OCI-LY7 (cell line): ENCODE results near the gene PCK1. TPM values are rescaled to one million over a fixed set of nuclear protein-coding genes. Genes with fewer than 3 reads are reported as not detected.

Experiments
- BruUV-seq: library from RNA; stranded (reverse); fragments of 400-500 nt; replicated peaks from 2 replicates; lab custom pipeline; 2021; lab: Mats Ljungman, UMichigan
- CTCF ChIA-PET: fragments of 300-600 bp; sonication (Branson Sonifier 250); formaldehyde crosslinking; loops from one replicate; lab custom pipeline; 2022; ENCODE audit warnings: antibody characterized with exemption; ENCODE audit not compliant: unreplicated experiment; lab: Charles Lee
- POLR2A ChIA-PET: fragments of 300-600 bp; sonication (Branson Sonifier 250); formaldehyde crosslinking; loops from one replicate; lab custom pipeline; 2022; ENCODE audit warnings: antibody characterized with exemption; lab: Charles Lee
- DNase-seq: peaks from one replicate; pipeline ENCODE4 v3.0.0-alpha.2; 2015; ENCODE audit warnings: low spot score
- H2AFZ ChIP-seq: fragments of 200-600 bp; sonication (generic), shearing (Covaris generic); 2 replicates; pipeline ENCODE4 v1.6.1; 2014; ENCODE audit warnings: mild to moderate bottlenecking, antibody characterized with exemption, low read length, moderate library complexity
- H3K27ac ChIP-seq: fragments of 200-600 bp; sonication (generic); 2 replicates; pipeline ENCODE4 v1.5.1; 2014; ENCODE audit warnings: mixed run types, low read depth, mild to moderate bottlenecking, moderate library complexity, low read length, inconsistent platforms; ENCODE audit not compliant: poor library complexity, severe bottlenecking
- H3K36me3 ChIP-seq: fragments of 200-600 bp; sonication (generic); 2 replicates; pipeline ENCODE4 v1.6.1; 2014; ENCODE audit warnings: mild to moderate bottlenecking, antibody characterized with exemption, low read length, moderate library complexity, mixed read lengths; ENCODE audit not compliant: insufficient read depth
- H3K4me1 ChIP-seq: fragments of 200-600 bp; sonication (generic); 2 replicates; pipeline ENCODE4 v1.5.1; 2014; ENCODE audit warnings: mild to moderate bottlenecking, low read length; ENCODE audit not compliant: insufficient read depth, poor library complexity, severe bottlenecking
- H3K4me2 ChIP-seq: fragments of 200-600 bp; sonication (generic); 2 replicates; pipeline ENCODE4 v1.6.1; 2014; ENCODE audit warnings: mild to moderate bottlenecking, low read length
- H3K4me3 ChIP-seq: fragments of 200-600 bp; sonication (generic); 2 replicates; pipeline ENCODE4 v1.5.1; 2014; ENCODE audit warnings: mild to moderate bottlenecking, low read depth, low read length; ENCODE audit not compliant: poor library complexity, severe bottlenecking
- H3K79me2 ChIP-seq: fragments of 200-600 bp; sonication (generic); 2 replicates; pipeline ENCODE4 v1.6.1; 2016; ENCODE audit warnings: low read depth, mild to moderate bottlenecking, low read length, moderate library complexity, mixed read lengths; ENCODE audit not compliant: insufficient read depth
- H3K9me2 ChIP-seq: fragments of 200-600 bp; sonication (generic); 2 replicates; pipeline ENCODE4 v1.6.1; 2016; ENCODE audit warnings: mild to moderate bottlenecking, low read length, mixed read lengths; ENCODE audit not compliant: insufficient read depth
- H3K9me3 ChIP-seq: fragments of 200-600 bp; sonication (generic); 2 replicates; pipeline ENCODE4 v1.6.1; 2014; ENCODE audit warnings: mild to moderate bottlenecking, mixed run types, low read length, mixed read lengths
- H4K20me1 ChIP-seq: fragments of 200-600 bp; sonication (generic); 2 replicates; pipeline ENCODE4 v1.6.1; 2014; ENCODE audit warnings: mild to moderate bottlenecking, antibody characterized with exemption, low read length, moderate library complexity, mixed read lengths; ENCODE audit not compliant: insufficient read depth
- CTCF ChIP-seq: fragments of 200-600 bp; sonication (generic); conservative IDR thresholded peaks from 2 replicates; pipeline ENCODE4 v1.5.1; 2014; ENCODE audit warnings: mild to moderate bottlenecking, antibody characterized with exemption, low read length, moderate library complexity, mixed read lengths
- EZH2phosphoT487 ChIP-seq: fragments of 200-600 bp; sonication (generic); IDR thresholded peaks from 2 replicates; pipeline ENCODE4 v1.6.1; 2018; ENCODE audit warnings: low read depth, borderline replicate concordance, mild to moderate bottlenecking, mixed run types, antibody characterized with exemption, low read length, moderate library complexity, mixed read lengths
- intact Hi-C: fragments of 100-400 bp; cut with micrococcal nuclease; formaldehyde crosslinking; loops from one replicate; pipeline ENCODE4 v1.10.0; 2022; ENCODE audit not compliant: unreplicated experiment
- total RNA-seq, 2 experiments: library from RNA; depleted of rRNA in 1 of 2; stranded (reverse); fragments of >200 nt in 1 of 2; shearing (Covaris generic) in 1 of 2; gene quantifications; 2 replicates each; pipeline ENCODE4 v1.2.3, GENCODE V29; 2014 to 2022

The PCK1 gene
- total RNA-seq, 2 experiments from 2014 or later = 6.9 to 13.0 TPM

- CTCF ChIA-PET = interaction anchor here (0.6 kb wide), 1 partner anchor 29 kb away, joined by 3 read pairs; no protein-coding TSS in a partner anchor
- intact Hi-C loops = no loop called here
Observed at GRCh38 chr20:57526885-57527460, 33.9 kb upstream of the PCK1 start.

GRCh38 chr20:57527728-57528127, 33.2 kb upstream of the PCK1 start:
- H4K20me1 ChIP-seq = no peaks in the 10 kb centered on the region
- H3K79me2 ChIP-seq = no peaks in the 10 kb centered on the region
- H3K4me2 ChIP-seq = no peak overlapping the region
- BruUV-seq = no TSS peak
- intact Hi-C loops = no loop called here
- H2AFZ ChIP-seq = no peak overlapping the region
- no peak for DNase-seq
- TF ChIP-seq EZH2phosphoT487 (no peak), CTCF (no peak)
- no peak overlapping the region for H3K4me3 ChIP-seq
- no peaks in the 10 kb centered on the region for H3K9me3 ChIP-seq
- no peaks in the 10 kb centered on the region for H3K9me2 ChIP-seq
- CTCF ChIA-PET = no interaction called here
- no peaks in the 10 kb centered on the region for H3K36me3 ChIP-seq
- POLR2A ChIA-PET = interaction anchor here (0.5 kb wide), 1 partner anchor 263 kb away, joined by 5 read pairs; no protein-coding TSS in a partner anchor
- no peak overlapping the region for H3K27ac ChIP-seq
- H3K4me1 ChIP-seq = no peaks in the 10 kb centered on the region

More at GRCh38 chr20:57526885-57527460, 33.9 kb upstream of the PCK1 start:
- Histone ChIP-seq H3K9me2 (no peaks in the 10 kb centered on the region), H3K27ac (no peak overlapping the region), H3K9me3 (no peaks in the 10 kb centered on the region), H3K4me2 (no peak overlapping the region), H4K20me1 (no peaks in the 10 kb centered on the region), H3K36me3 (no peaks in the 10 kb centered on the region), H3K4me3 (no peak overlapping the region), H3K4me1 (peaks cover 3% of the 10 kb centered on the region), H2AFZ (no peak overlapping the region), H3K79me2 (no peaks in the 10 kb centered on the region)
- POLR2A ChIA-PET = no interaction called here
- TF ChIP-seq EZH2phosphoT487 (no peak), CTCF (no peak)
- DNase-seq = no peak
- no TSS peak for BruUV-seq

- Histone ChIP-seq H4K20me1 (no peaks in the 10 kb centered on the region), H3K4me1 (no peaks in the 10 kb centered on the region), H3K4me3 (no peak overlapping the region), H3K79me2 (no peaks in the 10 kb centered on the region), H3K9me2 (no peaks in the 10 kb centered on the region), H3K4me2 (no peak overlapping the region), H2AFZ (no peak overlapping the region), H3K9me3 (no peaks in the 10 kb centered on the region), H3K36me3 (no peaks in the 10 kb centered on the region), H3K27ac (no peak overlapping the region)
- ChIA-PET CTCF (no interaction called here), POLR2A (no interaction called here)
- DNase-seq = no peak
- intact Hi-C loops = no loop called here
- BruUV-seq = no TSS peak
- no peak for TF ChIP-seq CTCF
- no peak for TF ChIP-seq EZH2phosphoT487
Observed at GRCh38 chr20:57528148-57528547, 32.8 kb upstream of the PCK1 start.
